ENCODE data around the gene AGMO. TPM values are rescaled to one million over a fixed set of nuclear protein-coding genes. Genes with fewer than 3 reads are reported as not detected.

The AGMO gene
- polyA plus RNA-seq, 1 donor from 2014 or later = not detected

DNA sequence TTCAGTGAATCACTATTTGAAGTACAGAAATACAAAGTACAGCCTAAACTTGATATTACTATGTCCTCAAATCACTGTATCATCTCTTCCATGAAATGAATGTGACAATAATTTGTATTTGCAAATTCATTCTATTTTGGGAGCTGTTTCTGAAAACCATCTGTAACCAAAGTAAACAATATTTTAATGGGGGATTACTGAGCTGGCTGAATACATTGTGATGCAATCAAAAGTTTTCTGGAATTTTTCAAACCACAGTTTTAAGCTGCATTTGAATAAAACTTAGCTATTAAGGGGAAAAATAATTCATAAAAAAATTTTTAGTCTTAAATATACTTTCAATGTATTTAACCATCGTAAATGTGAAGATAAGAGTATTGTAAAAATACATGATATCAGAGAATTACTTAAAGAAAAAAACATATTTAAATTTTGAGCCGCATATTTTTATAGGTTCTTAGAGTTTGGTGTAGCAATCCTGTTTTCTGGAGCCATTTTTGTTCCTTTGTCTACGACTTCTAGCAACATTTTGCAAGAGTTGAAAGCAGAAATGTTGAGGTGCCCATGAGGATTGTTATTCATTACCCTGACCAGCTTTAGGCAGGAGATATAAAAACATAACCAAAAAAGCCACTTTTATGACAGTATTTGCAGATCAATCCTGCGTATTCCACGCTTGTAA, 45.9 kb upstream of the AGMO start:
- Histone ChIP-seq H3K27me3 (ENCODE audit: insufficient read depth, low read depth, low read length) (no peaks in the 10 kb centered on the region), H2AFZ (ENCODE audit: low read depth, low read length) (no peak overlapping the region), H3K9me2 (ENCODE audit: insufficient read depth, low read length) (no peaks in the 10 kb centered on the region), H3F3A (ENCODE audit: insufficient read depth, low read length, poor library complexity, severe bottlenecking) (no peaks in the 10 kb centered on the region), H3K79me2 (replicated peaks; ENCODE audit: insufficient read depth, low read length) (no peaks in the 10 kb centered on the region), H3K9me3 (ENCODE audit: low read length) (no peaks in the 10 kb centered on the region), H3K4me3 (ENCODE audit: low read length) (no peak overlapping the region), H3K27ac (ENCODE audit: low read length) (no peak overlapping the region), H3K4me2 (ENCODE audit: low read length) (no peak overlapping the region), H4K20me1 (ENCODE audit: insufficient read depth) (no peaks in the 10 kb centered on the region), H3K9ac (ENCODE audit: low read length) (no peak overlapping the region), H3K36me3 (ENCODE audit: insufficient read depth, low read length) (no peaks in the 10 kb centered on the region)
- TF ChIP-seq, protein P1, sequence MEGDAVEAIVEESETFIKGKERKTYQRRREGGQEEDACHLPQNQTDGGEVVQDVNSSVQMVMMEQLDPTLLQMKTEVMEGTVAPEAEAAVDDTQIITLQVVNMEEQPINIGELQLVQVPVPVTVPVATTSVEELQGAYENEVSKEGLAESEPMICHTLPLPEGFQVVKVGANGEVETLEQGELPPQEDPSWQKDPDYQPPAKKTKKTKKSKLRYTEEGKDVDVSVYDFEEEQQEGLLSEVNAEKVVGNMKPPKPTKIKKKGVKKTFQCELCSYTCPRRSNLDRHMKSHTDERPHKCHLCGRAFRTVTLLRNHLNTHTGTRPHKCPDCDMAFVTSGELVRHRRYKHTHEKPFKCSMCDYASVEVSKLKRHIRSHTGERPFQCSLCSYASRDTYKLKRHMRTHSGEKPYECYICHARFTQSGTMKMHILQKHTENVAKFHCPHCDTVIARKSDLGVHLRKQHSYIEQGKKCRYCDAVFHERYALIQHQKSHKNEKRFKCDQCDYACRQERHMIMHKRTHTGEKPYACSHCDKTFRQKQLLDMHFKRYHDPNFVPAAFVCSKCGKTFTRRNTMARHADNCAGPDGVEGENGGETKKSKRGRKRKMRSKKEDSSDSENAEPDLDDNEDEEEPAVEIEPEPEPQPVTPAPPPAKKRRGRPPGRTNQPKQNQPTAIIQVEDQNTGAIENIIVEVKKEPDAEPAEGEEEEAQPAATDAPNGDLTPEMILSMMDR (IDR thresholded peaks at IDR 0.05; ENCODE audit: poor library complexity, severe bottlenecking) = no peak
- TF ChIP-seq SMC3 (conservative IDR thresholded peaks at IDR 0.05; ENCODE audit: poor library complexity) (no peak), POLR2AphosphoS5 (IDR thresholded peaks at IDR 0.05) (no peak), TAF1 (IDR thresholded peaks at IDR 0.05; ENCODE audit: low read depth) (no peak), RAD21 (conservative IDR thresholded peaks at IDR 0.05) (no peak)

DNA sequence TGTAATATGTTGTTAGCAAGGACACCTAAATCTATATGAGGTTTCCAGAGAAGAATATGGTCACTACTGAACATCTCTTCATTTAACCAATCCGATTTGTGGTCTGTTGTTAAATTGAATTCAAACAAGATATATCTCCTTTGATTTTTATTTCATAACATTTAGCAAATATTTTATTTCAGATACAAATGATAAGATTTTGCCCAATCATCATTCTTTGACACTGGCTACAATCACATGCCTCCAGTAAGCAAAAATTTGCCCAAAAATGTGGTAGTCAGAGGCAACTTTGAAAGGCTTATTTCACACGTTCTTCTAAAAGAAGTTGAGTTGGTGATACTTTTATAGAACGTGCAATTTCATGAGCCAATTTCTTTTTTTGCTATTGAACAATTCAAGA, 44.7 kb upstream of the AGMO start:
- H3F3A ChIP-seq (ENCODE audit: insufficient read depth, low read length, poor library complexity, severe bottlenecking) = no peaks in the 10 kb centered on the region
- no peaks in the 10 kb centered on the region for H3K9me2 ChIP-seq (ENCODE audit: insufficient read depth, low read length)
- H3K4me2 ChIP-seq (ENCODE audit: low read length) = no peak overlapping the region
- TF ChIP-seq MXI1 (conservative IDR thresholded peaks at IDR 0.05; ENCODE audit: poor library complexity, severe bottlenecking) = no peak
- TF ChIP-seq EP300 (conservative IDR thresholded peaks at IDR 0.05; ENCODE audit: poor library complexity, severe bottlenecking) = no peak
- TF ChIP-seq POLR2AphosphoS5 (IDR thresholded peaks at IDR 0.05) = no peak
- TF ChIP-seq EZH2 (IDR thresholded peaks at IDR 0.05; ENCODE audit: borderline replicate concordance, insufficient read depth, low read length, poor library complexity, severe bottlenecking) = no peak
- no peak for TF ChIP-seq TAF1 (IDR thresholded peaks at IDR 0.05; ENCODE audit: low read depth)
- TF ChIP-seq RAD21 (conservative IDR thresholded peaks at IDR 0.05) = no peak
- TF ChIP-seq, protein P2, sequence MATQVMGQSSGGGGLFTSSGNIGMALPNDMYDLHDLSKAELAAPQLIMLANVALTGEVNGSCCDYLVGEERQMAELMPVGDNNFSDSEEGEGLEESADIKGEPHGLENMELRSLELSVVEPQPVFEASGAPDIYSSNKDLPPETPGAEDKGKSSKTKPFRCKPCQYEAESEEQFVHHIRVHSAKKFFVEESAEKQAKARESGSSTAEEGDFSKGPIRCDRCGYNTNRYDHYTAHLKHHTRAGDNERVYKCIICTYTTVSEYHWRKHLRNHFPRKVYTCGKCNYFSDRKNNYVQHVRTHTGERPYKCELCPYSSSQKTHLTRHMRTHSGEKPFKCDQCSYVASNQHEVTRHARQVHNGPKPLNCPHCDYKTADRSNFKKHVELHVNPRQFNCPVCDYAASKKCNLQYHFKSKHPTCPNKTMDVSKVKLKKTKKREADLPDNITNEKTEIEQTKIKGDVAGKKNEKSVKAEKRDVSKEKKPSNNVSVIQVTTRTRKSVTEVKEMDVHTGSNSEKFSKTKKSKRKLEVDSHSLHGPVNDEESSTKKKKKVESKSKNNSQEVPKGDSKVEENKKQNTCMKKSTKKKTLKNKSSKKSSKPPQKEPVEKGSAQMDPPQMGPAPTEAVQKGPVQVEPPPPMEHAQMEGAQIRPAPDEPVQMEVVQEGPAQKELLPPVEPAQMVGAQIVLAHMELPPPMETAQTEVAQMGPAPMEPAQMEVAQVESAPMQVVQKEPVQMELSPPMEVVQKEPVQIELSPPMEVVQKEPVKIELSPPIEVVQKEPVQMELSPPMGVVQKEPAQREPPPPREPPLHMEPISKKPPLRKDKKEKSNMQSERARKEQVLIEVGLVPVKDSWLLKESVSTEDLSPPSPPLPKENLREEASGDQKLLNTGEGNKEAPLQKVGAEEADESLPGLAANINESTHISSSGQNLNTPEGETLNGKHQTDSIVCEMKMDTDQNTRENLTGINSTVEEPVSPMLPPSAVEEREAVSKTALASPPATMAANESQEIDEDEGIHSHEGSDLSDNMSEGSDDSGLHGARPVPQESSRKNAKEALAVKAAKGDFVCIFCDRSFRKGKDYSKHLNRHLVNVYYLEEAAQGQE (IDR thresholded peaks at IDR 0.05; ENCODE audit: borderline replicate concordance) = no peak
- TF ChIP-seq SMC3 (conservative IDR thresholded peaks at IDR 0.05; ENCODE audit: poor library complexity) = no peak
- TF ChIP-seq, protein P1 (IDR thresholded peaks at IDR 0.05; ENCODE audit: poor library complexity, severe bottlenecking) = no peak
- no peak overlapping the region for H2AFZ ChIP-seq (ENCODE audit: low read depth, low read length)
- no peak overlapping the region for H3K4me3 ChIP-seq (ENCODE audit: low read length)
- no peaks in the 10 kb centered on the region for H4K20me1 ChIP-seq (ENCODE audit: insufficient read depth)
- H3K27ac ChIP-seq (ENCODE audit: low read length) = no peak overlapping the region
- no peak overlapping the region for H3K9ac ChIP-seq (ENCODE audit: low read length)
- H3K79me2 ChIP-seq (replicated peaks; ENCODE audit: insufficient read depth, low read length) = no peaks in the 10 kb centered on the region
- H3K36me3 ChIP-seq (ENCODE audit: insufficient read depth, low read length) = no peaks in the 10 kb centered on the region
- H3K27me3 ChIP-seq (ENCODE audit: insufficient read depth, low read depth, low read length) = no peaks in the 10 kb centered on the region
- no peaks in the 10 kb centered on the region for H3K9me3 ChIP-seq (ENCODE audit: low read length)

Measured in neural cell (in vitro differentiated cells).